ENCODE results near the gene IRF4.

IRF4 gene

DNA sequence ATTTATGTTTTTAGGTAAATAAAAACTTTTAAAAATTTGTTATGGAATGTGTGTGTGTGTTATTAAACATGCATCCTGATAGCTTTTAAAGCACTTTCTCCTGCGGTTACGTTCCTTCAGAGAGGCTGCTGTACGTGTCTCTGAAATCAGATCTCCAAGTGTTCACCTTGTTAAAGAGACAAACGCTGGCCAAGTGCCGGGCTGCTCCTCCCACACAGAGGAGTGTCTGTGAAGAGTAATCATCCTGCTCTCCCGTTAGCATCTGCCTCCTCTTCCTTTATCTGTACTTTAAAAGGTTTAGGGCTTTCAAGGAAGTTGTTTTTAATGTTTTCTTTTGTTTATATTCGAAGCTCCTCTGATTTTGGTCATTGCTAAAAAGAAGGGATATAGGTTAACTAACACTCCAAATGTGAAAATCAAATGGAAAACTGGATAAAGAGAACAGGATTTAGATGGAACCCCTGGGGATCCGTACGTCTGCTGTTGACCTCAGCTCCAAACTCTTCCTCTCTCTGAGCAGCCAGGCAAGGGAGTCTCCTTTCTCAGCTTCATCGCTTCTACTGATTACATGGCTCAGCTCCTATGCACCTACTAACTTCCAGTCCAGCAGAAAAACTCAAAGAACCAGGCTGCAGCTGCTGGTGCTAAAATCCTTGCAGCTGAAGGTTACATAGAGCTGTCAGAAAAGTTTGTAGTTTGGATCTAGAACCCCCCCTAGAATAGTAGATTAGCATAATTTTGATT, 20.0 kb downstream of the IRF4 start (continued):
- TF ChIP-seq, protein P1, sequence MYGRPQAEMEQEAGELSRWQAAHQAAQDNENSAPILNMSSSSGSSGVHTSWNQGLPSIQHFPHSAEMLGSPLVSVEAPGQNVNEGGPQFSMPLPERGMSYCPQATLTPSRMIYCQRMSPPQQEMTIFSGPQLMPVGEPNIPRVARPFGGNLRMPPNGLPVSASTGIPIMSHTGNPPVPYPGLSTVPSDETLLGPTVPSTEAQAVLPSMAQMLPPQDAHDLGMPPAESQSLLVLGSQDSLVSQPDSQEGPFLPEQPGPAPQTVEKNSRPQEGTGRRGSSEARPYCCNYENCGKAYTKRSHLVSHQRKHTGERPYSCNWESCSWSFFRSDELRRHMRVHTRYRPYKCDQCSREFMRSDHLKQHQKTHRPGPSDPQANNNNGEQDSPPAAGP (tag by site-specific recombination; IDR thresholded peaks at IDR 0.05), result no peak
- TF ChIP-seq FEZF1 (tag by site-specific recombination; IDR thresholded peaks at IDR 0.05) (0 out of 2 replicates have a peak, but pooled peaks have one; percentile 19), MEIS1 (CRISPR knock-in tag; IDR thresholded peaks at IDR 0.05; ENCODE audit: borderline replicate concordance) (no peak), SALL2 (tag by site-specific recombination; IDR thresholded peaks at IDR 0.05; ENCODE audit: borderline replicate concordance) (no peak)
- TF ChIP-seq, protein P2, sequence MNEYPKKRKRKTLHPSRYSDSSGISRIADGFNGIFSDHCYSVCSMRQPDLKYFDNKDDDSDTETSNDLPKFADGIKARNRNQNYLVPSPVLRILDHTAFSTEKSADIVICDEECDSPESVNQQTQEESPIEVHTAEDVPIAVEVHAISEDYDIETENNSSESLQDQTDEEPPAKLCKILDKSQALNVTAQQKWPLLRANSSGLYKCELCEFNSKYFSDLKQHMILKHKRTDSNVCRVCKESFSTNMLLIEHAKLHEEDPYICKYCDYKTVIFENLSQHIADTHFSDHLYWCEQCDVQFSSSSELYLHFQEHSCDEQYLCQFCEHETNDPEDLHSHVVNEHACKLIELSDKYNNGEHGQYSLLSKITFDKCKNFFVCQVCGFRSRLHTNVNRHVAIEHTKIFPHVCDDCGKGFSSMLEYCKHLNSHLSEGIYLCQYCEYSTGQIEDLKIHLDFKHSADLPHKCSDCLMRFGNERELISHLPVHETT (tag by site-specific recombination; IDR thresholded peaks at IDR 0.05), result no peak
- TF ChIP-seq, protein P3, sequence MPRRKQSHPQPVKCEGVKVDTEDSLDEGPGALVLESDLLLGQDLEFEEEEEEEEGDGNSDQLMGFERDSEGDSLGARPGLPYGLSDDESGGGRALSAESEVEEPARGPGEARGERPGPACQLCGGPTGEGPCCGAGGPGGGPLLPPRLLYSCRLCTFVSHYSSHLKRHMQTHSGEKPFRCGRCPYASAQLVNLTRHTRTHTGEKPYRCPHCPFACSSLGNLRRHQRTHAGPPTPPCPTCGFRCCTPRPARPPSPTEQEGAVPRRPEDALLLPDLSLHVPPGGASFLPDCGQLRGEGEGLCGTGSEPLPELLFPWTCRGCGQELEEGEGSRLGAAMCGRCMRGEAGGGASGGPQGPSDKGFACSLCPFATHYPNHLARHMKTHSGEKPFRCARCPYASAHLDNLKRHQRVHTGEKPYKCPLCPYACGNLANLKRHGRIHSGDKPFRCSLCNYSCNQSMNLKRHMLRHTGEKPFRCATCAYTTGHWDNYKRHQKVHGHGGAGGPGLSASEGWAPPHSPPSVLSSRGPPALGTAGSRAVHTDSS (tag by site-specific recombination; IDR thresholded peaks at IDR 0.05), result 0 out of 2 replicates have a peak, but pooled peaks have one; percentile 11

DNA sequence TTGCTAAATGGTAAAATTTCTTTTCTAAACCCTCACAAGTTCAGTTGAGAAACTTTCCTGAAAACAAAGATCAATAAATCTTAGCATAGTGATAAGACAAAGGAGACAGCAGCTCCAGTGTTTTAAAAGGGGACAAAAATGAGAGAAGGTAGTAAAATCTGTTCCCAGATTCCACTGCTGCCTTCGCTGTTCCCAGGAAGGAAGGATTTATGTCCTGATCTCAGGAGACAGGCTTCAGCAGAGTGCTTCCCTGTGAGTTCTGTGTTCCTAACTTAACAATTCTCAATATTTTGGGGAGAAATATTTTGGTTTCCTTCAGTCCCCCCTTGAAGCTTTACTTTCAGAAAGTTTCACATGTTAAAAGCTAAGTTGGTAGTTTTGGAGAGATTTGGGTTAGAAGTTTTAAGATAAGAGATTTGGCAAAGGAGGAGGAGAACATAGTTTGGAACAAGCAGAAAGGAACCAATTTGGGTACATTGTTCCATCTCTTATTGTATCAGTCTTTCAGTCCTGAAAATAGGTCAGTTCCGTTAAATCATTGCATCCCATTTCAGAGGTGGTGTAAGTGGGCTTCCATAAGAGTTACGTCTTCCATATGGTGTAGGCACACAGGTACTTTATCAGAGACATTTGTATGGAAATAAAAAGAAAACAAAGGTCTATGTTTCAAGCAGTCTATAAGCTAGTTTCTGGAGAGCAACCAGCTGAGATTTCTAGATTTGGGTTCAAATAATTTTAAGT, 20.8 kb downstream of the IRF4 start:
- ChIA-PET POLR2A (no interaction called here), CTCF (interaction anchor here (0.6 to 7.8 kb wide), 7 partner anchors 10 to 1014 kb away, joined by 3 to 106 read pairs (median 3); no protein-coding TSS in a partner anchor)

DNA sequence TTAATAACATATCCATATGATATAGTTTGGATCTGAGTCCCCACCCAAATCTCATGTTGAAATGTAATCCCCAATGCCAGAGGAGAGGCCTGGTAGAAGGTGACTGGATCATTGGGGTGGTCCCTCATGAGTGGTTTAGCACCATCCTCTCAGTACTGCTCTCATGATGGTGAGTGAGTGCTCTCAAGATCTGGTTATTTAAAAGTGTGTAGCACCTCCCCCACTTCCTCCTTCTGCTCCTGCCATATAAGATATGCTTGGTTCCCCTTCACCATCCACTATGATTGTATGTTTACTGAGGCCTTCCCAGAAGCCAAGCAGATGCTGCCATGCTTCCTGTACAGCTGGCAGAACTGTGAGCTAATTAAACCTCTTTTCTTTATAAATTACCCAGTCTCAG, 22.9 kb downstream of the IRF4 start:
- no peak overlapping the region for H3K4me3 ChIP-seq (ENCODE audit: low read depth, low read length)
- ChIA-PET CTCF (no interaction called here), POLR2A (no interaction called here)
- H3K36me3 ChIP-seq (ENCODE audit: control insufficient read depth in 2 of 2, insufficient read depth in 1 of 2, low read length in 2 of 2), result no peaks in the 10 kb centered on the region
- no peaks in the 10 kb centered on the region for H3K9me3 ChIP-seq (ENCODE audit: control insufficient read depth, insufficient read depth, low read depth, low read length)
- peaks cover 6% of the 10 kb centered on the region for H3K4me1 ChIP-seq (ENCODE audit: control insufficient read depth, insufficient read depth, low read length)
- TF ChIP-seq EGR2 (tag by site-specific recombination; IDR thresholded peaks at IDR 0.05; ENCODE audit: low read depth), result no peak
- H3K27ac ChIP-seq (ENCODE audit: extremely low read depth, low read depth, low read length), result no peak overlapping the region

More for the DNA sequence above, 20.8 kb downstream of the IRF4 start:
- Histone ChIP-seq H3K36me3 (ENCODE audit: control insufficient read depth in 2 of 2, insufficient read depth in 1 of 2, low read length in 2 of 2) (no peaks in the 10 kb centered on the region), H3K9me3 (ENCODE audit: control insufficient read depth, insufficient read depth, low read depth, low read length) (no peaks in the 10 kb centered on the region), H3K27ac (ENCODE audit: extremely low read depth, low read depth, low read length) (no peak overlapping the region), H3K4me3 (ENCODE audit: low read depth, low read length) (no peak overlapping the region), H3K4me1 (ENCODE audit: control insufficient read depth, insufficient read depth, low read length) (peaks cover 6% of the 10 kb centered on the region)
- no peak for TF ChIP-seq ZBTB48 (tag by site-specific recombination; IDR thresholded peaks at IDR 0.05)
- TF ChIP-seq, protein P2 (tag by site-specific recombination; IDR thresholded peaks at IDR 0.05), result no peak
- no peak for TF ChIP-seq ZNF561 (tag by site-specific recombination; IDR thresholded peaks at IDR 0.05; ENCODE audit: borderline replicate concordance)
- TF ChIP-seq ZNF48 (tag by site-specific recombination; IDR thresholded peaks at IDR 0.05), result no peak
- no peak for TF ChIP-seq ZNF701 (tag by site-specific recombination; IDR thresholded peaks at IDR 0.05)
- no peak for TF ChIP-seq ZNF214 (tag by site-specific recombination; IDR thresholded peaks at IDR 0.05; ENCODE audit: borderline replicate concordance)
- TF ChIP-seq ZNF19 (tag by site-specific recombination; IDR thresholded peaks at IDR 0.05; ENCODE audit: low read depth), result no peak
- TF ChIP-seq, protein P4, sequence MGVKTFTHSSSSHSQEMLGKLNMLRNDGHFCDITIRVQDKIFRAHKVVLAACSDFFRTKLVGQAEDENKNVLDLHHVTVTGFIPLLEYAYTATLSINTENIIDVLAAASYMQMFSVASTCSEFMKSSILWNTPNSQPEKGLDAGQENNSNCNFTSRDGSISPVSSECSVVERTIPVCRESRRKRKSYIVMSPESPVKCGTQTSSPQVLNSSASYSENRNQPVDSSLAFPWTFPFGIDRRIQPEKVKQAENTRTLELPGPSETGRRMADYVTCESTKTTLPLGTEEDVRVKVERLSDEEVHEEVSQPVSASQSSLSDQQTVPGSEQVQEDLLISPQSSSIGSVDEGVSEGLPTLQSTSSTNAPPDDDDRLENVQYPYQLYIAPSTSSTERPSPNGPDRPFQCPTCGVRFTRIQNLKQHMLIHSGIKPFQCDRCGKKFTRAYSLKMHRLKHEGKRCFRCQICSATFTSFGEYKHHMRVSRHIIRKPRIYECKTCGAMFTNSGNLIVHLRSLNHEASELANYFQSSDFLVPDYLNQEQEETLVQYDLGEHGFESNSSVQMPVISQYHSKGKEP (tag by site-specific recombination; IDR thresholded peaks at IDR 0.05), result no peak
- TF ChIP-seq ZNF2 (tag by site-specific recombination; IDR thresholded peaks at IDR 0.05), result no peak
